HEK293 (cell line): ENCODE results near the gene FHDC1.

Source experiments
- CTCF ChIA-PET: fragments of 350-600 bp; formaldehyde crosslinking; extraction: SDS; loops from one replicate; lab custom pipeline; 2021; ENCODE audit warnings: antibody characterized with exemption; lab: Yijun Ruan, JAX
- POLR2A ChIA-PET: fragments of 300-600 bp; formaldehyde crosslinking; extraction: SDS; loops from one replicate; lab custom pipeline; 2020; ENCODE audit warnings: antibody characterized with exemption, inconsistent platforms; lab: Yijun Ruan, JAX
- H3K27ac ChIP-seq: fragments of 200-500 bp; sonication (Bioruptor generic); 2 replicates; pipeline ENCODE4 v1.5.1; 2014; ENCODE audit warnings: low read depth, low read length, control low read depth, inconsistent platforms; ENCODE audit errors: extremely low read depth
- H3K36me3 ChIP-seq, 2 experiments: fragments of 200-500 bp in 1 of 2; sonication (Bioruptor generic) in 1 of 2; 1 replicate in 1 of 2; 2 replicates in 1 of 2; pipeline ENCODE4 v1.5.1; 2014 to 2017; ENCODE audit warnings: inconsistent platforms in 2 of 2, low read length in 2 of 2; ENCODE audit not compliant: control insufficient read depth in 2 of 2, insufficient read depth in 1 of 2
- H3K4me1 ChIP-seq: fragments of 200-500 bp; sonication (Bioruptor generic); 2 replicates; pipeline ENCODE4 v1.5.1; 2014; ENCODE audit warnings: mild to moderate bottlenecking, low read length, inconsistent platforms; ENCODE audit not compliant: control insufficient read depth, insufficient read depth
- H3K4me3 ChIP-seq: 2 replicates; pipeline ENCODE4 v1.5.1; 2011; ENCODE audit warnings: low read depth, mild to moderate bottlenecking, control low read depth, low read length, moderate library complexity
- H3K9me3 ChIP-seq: fragments of 200-500 bp; sonication (Bioruptor generic); 2 replicates; pipeline ENCODE4 v1.5.1; 2014; ENCODE audit warnings: low read depth, low read length, inconsistent platforms; ENCODE audit not compliant: control insufficient read depth, insufficient read depth
- GLIS1 ChIP-seq: fragments of 450-650 bp; formaldehyde crosslinking; IDR thresholded peaks from 2 replicates; pipeline ENCODE4 v1.5.1; 2016; ENCODE audit warnings: missing biosample characterization, missing genetic modification characterization
- HOXA7 ChIP-seq: sonication (generic); formaldehyde crosslinking; IDR thresholded peaks from 2 replicates; pipeline ENCODE4 v1.8.1; 2022; ENCODE audit warnings: missing genetic modification reagents, borderline replicate concordance
- HOXD13 ChIP-seq: sonication (generic); formaldehyde crosslinking; IDR thresholded peaks from 2 replicates; pipeline ENCODE4 v1.8.0; 2022; ENCODE audit warnings: missing genetic modification reagents, borderline replicate concordance
- KLF1 ChIP-seq: fragments of 450-650 bp; formaldehyde crosslinking; IDR thresholded peaks from 2 replicates; pipeline ENCODE4 v1.5.1; 2016; ENCODE audit warnings: missing biosample characterization, missing genetic modification characterization
- MEIS1 ChIP-seq: sonication (generic); formaldehyde crosslinking; IDR thresholded peaks from 2 replicates; pipeline ENCODE4 v1.8.1; 2022; ENCODE audit warnings: missing genetic modification reagents, mild to moderate bottlenecking, borderline replicate concordance
- PRDM1 ChIP-seq: fragments of 450-650 bp; formaldehyde crosslinking; IDR thresholded peaks from 2 replicates; pipeline ENCODE4; 2016; ENCODE audit warnings: missing biosample characterization, missing genetic modification characterization
- SP7 ChIP-seq: fragments of 450-650 bp; formaldehyde crosslinking; IDR thresholded peaks from 2 replicates; pipeline ENCODE4 v1.5.1; 2016; ENCODE audit warnings: missing biosample characterization, missing genetic modification characterization
- ZBTB21 ChIP-seq: fragments of 450-650 bp; formaldehyde crosslinking; IDR thresholded peaks from 2 replicates; pipeline ENCODE4 v1.5.1; 2017; ENCODE audit warnings: missing biosample characterization, missing genetic modification characterization
- ZNF211 ChIP-seq: fragments of 450-650 bp; formaldehyde crosslinking; IDR thresholded peaks from 2 replicates; pipeline ENCODE4 v1.5.1; 2016; ENCODE audit warnings: low read depth, missing biosample characterization, missing genetic modification characterization
- ZNF274 ChIP-seq, 2 experiments: fragments of 200-500 bp in 1 of 2; fragments of 450-650 bp in 1 of 2; sonication (Bioruptor generic) in 1 of 2; formaldehyde crosslinking in 1 of 2; IDR thresholded peaks; 2 replicates each; pipeline versions ENCODE4 v1.5.1 to v1.6.1; 2014 to 2016; ENCODE audit warnings: borderline replicate concordance in 1 of 2, inconsistent platforms in 1 of 2, low read length in 1 of 2, missing biosample characterization in 1 of 2, missing genetic modification characterization in 1 of 2
- ZNF416 ChIP-seq: fragments of 450-650 bp; formaldehyde crosslinking; IDR thresholded peaks from 2 replicates; pipeline ENCODE4 v1.5.1; 2016; ENCODE audit warnings: missing biosample characterization, missing genetic modification characterization
- ZNF510 ChIP-seq: fragments of 450-650 bp; formaldehyde crosslinking; IDR thresholded peaks from 2 replicates; pipeline ENCODE4 v1.5.1; 2018; ENCODE audit warnings: mild to moderate bottlenecking, missing genetic modification characterization, missing biosample characterization; ENCODE audit not compliant: insufficient replicate concordance
- ZNF830 ChIP-seq: fragments of 450-650 bp; IDR thresholded peaks from 2 replicates; pipeline ENCODE4 v1.5.0; 2018; ENCODE audit warnings: missing biosample characterization, missing genetic modification characterization, low read depth, mild to moderate bottlenecking, moderate library complexity
- TF ChIP-seq, protein P1 (sequence below): fragments of 450-650 bp; formaldehyde crosslinking; IDR thresholded peaks from 2 replicates; pipeline ENCODE4 v1.5.1; 2017; ENCODE audit warnings: missing biosample characterization, missing genetic modification characterization
- TF ChIP-seq, protein P2 (sequence below): fragments of 450-650 bp; formaldehyde crosslinking; IDR thresholded peaks from 2 replicates; pipeline ENCODE4 v1.5.1; 2016; ENCODE audit warnings: missing biosample characterization, missing genetic modification characterization
- TF ChIP-seq, protein P3 (sequence below): fragments of 450-650 bp; formaldehyde crosslinking; IDR thresholded peaks from 2 replicates; pipeline ENCODE4 v1.5.1; 2017; ENCODE audit warnings: missing biosample characterization, missing genetic modification characterization

Gene FHDC1

DNA sequence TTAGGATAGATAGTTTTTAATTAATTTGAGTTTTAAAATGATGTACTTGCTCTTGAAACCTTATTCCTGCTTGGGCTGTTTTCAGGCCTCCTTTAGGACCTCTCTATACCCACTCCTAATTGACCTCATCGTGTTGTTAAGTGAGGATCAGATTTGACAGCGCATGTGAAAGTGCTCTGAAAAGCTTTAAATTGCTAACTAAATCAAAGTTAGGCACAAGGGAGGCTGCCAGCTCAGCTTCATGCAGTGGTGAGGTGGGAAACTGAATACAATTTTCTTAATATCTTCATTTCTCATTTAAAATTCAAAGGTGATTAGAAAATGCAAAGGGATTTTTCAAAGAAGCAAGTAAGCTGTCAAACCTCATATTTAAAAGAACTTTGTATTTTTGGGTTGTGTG is 20.0 kb downstream of the FHDC1 start (continued):
- TF ChIP-seq, protein P1, sequence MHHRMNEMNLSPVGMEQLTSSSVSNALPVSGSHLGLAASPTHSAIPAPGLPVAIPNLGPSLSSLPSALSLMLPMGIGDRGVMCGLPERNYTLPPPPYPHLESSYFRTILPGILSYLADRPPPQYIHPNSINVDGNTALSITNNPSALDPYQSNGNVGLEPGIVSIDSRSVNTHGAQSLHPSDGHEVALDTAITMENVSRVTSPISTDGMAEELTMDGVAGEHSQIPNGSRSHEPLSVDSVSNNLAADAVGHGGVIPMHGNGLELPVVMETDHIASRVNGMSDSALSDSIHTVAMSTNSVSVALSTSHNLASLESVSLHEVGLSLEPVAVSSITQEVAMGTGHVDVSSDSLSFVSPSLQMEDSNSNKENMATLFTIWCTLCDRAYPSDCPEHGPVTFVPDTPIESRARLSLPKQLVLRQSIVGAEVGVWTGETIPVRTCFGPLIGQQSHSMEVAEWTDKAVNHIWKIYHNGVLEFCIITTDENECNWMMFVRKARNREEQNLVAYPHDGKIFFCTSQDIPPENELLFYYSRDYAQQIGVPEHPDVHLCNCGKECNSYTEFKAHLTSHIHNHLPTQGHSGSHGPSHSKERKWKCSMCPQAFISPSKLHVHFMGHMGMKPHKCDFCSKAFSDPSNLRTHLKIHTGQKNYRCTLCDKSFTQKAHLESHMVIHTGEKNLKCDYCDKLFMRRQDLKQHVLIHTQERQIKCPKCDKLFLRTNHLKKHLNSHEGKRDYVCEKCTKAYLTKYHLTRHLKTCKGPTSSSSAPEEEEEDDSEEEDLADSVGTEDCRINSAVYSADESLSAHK (tag by site-specific recombination), result no peak
- no peak for TF ChIP-seq ZNF274 (IDR thresholded peaks at IDR 0.05; ENCODE audit: low read length)
- TF ChIP-seq ZNF274 (tag by site-specific recombination; IDR thresholded peaks at IDR 0.05; ENCODE audit: borderline replicate concordance), result no peak
- no peak for TF ChIP-seq ZNF510
- TF ChIP-seq, all 188 proteins: peak for 0

DNA sequence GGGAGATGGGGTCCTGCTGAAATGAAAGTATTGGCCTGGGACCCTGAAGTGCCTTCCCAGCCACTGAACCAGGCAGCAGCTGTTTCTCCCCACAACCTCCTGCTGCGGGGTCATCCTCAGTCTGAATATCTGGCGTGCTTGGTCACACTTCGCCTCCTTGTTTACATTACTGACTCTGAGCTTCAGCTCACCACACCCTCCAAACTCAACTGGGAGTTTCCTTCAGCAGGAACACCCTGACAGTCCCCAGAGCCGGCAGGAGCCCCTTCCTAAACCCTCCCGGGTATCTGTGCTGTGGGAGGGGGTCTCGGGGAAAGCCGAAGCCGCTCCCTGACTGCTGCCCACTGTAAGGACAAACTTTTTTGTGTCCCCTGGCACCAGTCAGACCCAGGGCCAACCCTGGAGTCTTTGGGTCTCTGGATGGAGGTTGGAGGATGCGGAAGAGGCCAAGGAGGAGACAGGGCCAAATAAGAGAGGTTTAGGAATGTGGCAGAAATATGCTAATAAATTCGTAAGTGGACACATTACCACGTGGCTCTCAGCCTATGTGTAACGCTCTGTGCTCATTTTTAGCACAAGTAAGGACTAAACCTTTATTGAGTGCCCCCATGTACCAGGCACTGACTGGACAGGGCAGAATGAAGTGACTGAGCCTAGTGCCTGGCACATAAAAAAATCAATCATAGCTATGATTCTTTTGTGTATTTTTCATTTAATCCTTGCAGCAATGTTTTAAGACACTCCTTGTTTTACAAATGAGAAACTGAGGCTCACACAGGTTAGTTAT is 20.7 kb downstream of the FHDC1 start:
- H3K27ac ChIP-seq, result no peak overlapping the region
- H3K36me3 ChIP-seq, result no peaks in the 10 kb centered on the region
- no peak overlapping the region for H3K4me3 ChIP-seq
- TF ChIP-seq, protein P2, sequence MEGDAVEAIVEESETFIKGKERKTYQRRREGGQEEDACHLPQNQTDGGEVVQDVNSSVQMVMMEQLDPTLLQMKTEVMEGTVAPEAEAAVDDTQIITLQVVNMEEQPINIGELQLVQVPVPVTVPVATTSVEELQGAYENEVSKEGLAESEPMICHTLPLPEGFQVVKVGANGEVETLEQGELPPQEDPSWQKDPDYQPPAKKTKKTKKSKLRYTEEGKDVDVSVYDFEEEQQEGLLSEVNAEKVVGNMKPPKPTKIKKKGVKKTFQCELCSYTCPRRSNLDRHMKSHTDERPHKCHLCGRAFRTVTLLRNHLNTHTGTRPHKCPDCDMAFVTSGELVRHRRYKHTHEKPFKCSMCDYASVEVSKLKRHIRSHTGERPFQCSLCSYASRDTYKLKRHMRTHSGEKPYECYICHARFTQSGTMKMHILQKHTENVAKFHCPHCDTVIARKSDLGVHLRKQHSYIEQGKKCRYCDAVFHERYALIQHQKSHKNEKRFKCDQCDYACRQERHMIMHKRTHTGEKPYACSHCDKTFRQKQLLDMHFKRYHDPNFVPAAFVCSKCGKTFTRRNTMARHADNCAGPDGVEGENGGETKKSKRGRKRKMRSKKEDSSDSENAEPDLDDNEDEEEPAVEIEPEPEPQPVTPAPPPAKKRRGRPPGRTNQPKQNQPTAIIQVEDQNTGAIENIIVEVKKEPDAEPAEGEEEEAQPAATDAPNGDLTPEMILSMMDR (tag by site-specific recombination), result no peak
- no peak for TF ChIP-seq PRDM1 (tag by site-specific recombination)
- 0 out of 2 replicates have a peak, but pooled peaks have one; percentile 16 for TF ChIP-seq KLF1 (tag by site-specific recombination)
- TF ChIP-seq GLIS1 (tag by site-specific recombination), result no peak
- TF ChIP-seq ZNF211, result no peak
- no peak for TF ChIP-seq ZNF510
- TF ChIP-seq ZBTB21 (tag by site-specific recombination), result no peak
- no peak for TF ChIP-seq SP7 (tag by site-specific recombination)
- POLR2A ChIA-PET, result no interaction called here
- CTCF ChIA-PET, result no interaction called here
- peaks cover 4% of the 10 kb centered on the region; the same call in 1 of the 2 replicates for H3K4me1 ChIP-seq
- no peaks in the 10 kb centered on the region for H3K9me3 ChIP-seq

DNA sequence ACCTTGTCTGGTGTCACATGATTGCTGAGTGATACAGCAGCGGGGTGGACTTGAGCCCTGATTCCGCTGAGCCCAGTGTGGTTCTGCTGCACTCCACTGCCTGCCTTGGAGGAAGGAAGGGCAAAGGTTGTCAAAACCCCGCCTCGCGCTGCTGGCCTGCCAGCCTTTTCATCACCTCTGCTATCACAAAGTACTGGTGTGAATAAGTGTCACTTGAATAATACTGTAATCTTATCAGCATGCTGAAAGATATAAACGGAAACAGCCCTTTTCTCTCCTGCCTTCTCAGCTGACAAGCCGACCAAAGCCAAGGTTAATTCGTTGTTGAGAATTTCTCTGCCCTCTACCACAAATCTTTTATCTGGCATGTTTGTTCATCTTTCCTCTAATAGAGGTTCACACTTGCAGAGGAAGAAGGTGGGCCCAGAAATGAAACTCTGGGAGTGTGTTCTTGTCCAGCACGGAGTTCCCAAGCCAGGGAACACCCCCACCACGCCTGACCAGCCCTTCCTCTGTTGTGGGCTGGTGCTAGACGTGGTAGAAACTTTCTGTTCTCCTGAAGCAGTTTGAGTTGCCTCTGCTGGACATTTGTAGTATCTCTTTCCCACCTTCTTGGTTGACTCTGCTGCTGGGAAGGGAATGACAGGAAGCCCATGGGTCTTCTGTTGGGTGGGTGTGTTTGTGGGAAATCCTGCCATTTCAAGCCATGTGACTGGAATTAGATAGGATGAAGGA is 21.5 kb downstream of the FHDC1 start:
- CTCF ChIA-PET, result interaction anchor here (0.7 kb wide), 1 partner anchor 325 kb away, joined by 3 read pairs; no protein-coding TSS in a partner anchor
- peaks cover 4% of the 10 kb centered on the region; the same call in 1 of the 2 replicates for H3K4me1 ChIP-seq
- TF ChIP-seq HOXD13 (CRISPR knock-in tag) (no peak), ZNF830 (tag by site-specific recombination) (no peak)
- no peaks in the 10 kb centered on the region for H3K9me3 ChIP-seq
- H3K27ac ChIP-seq, result no peak overlapping the region
- H3K36me3 ChIP-seq, result no peaks in the 10 kb centered on the region
- POLR2A ChIA-PET, result no interaction called here
- H3K4me3 ChIP-seq, result no peak overlapping the region

DNA sequence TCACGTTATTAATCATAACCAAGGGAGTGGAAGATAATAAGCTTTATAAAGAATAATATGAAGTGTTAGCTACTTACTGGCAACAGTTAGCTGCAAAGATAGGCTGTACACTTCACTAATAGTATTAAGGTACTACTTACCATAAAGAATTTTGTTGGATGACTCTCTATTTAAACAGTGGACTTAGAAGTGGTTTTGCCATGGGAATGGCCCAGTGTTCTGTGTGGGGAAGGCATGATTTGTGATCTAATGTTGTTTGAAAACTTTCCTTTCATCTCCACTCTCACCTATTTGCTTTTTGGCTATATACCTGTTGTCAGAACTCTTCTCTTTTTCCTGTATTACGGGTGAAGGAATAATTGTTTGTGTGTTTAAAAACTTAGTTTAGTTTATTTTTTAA is 23.0 kb downstream of the FHDC1 start:
- Histone ChIP-seq H3K4me3 (no peak overlapping the region), H3K4me1 (peaks cover 4% of the 10 kb centered on the region; the same call in 1 of the 2 replicates), H3K9me3 (no peaks in the 10 kb centered on the region), H3K36me3 (no peaks in the 10 kb centered on the region), H3K27ac (no peak overlapping the region)
- ChIA-PET CTCF (no interaction called here), POLR2A (no interaction called here)
- TF ChIP-seq, protein P3, sequence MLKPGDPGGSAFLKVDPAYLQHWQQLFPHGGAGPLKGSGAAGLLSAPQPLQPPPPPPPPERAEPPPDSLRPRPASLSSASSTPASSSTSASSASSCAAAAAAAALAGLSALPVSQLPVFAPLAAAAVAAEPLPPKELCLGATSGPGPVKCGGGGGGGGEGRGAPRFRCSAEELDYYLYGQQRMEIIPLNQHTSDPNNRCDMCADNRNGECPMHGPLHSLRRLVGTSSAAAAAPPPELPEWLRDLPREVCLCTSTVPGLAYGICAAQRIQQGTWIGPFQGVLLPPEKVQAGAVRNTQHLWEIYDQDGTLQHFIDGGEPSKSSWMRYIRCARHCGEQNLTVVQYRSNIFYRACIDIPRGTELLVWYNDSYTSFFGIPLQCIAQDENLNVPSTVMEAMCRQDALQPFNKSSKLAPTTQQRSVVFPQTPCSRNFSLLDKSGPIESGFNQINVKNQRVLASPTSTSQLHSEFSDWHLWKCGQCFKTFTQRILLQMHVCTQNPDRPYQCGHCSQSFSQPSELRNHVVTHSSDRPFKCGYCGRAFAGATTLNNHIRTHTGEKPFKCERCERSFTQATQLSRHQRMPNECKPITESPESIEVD (tag by site-specific recombination), result no peak
- TF ChIP-seq HOXA7 (CRISPR knock-in tag) (no peak), ZNF416 (tag by site-specific recombination) (no peak), MEIS1 (no peak)
